Effector CD8-positive, alpha-beta T cell (primary cell): ENCODE measurements around the gene P2RX6.
"Not testable (repeated sequence)": the region's sequence is repeated elsewhere in the genome, so short reads cannot be mapped to it uniquely, and the experiment has no call there.

Experiments
- DNase-seq: peaks from one replicate; lab custom pipeline; 2025; lab: John Stamatoyannopoulos, UW

P2RX6 gene

GRCh38 chr22:20994128-20994901 lies 20.6 kb upstream of the P2RX6 start:
- DNase-seq, result no peak

GRCh38 chr22:20994902-20995241 lies 20.1 kb upstream of the P2RX6 start:
- no peak for DNase-seq

GRCh38 chr22:20995329-20996030 lies 19.5 kb upstream of the P2RX6 start:
- DNase-seq, result no peak

GRCh38 chr22:20996031-20996410 lies 18.9 kb upstream of the P2RX6 start:
- no peak for DNase-seq

- no peak for DNase-seq
These were observed 18.1 kb upstream of the P2RX6 start for GRCh38 chr22:20996598-20997535.

- DNase-seq, result no peak
These were observed 17.3 kb upstream of the P2RX6 start for GRCh38 chr22:20997536-20998257.

- DNase-seq, result no peak
These were observed 16.3 kb upstream of the P2RX6 start for GRCh38 chr22:20998411-20999336.

GRCh38 chr22:20999350-21000206 lies 15.4 kb upstream of the P2RX6 start:
- DNase-seq, result no peak

- DNase-seq, result no peak
These were observed 14.6 kb upstream of the P2RX6 start for GRCh38 chr22:21000207-21000986.

- DNase-seq, result no peak
These were observed 13.9 kb upstream of the P2RX6 start for GRCh38 chr22:21000987-21001600.

- peak; percentile 91 for DNase-seq
These were observed 13.2 kb upstream of the P2RX6 start, which contains the start of gene THAP7 for GRCh38 chr22:21001601-21002325. Gene THAP7 (minus strand): TSS chr22:21002118. CDS start chr22:21001911, 207 bp downstream.

GRCh38 chr22:21003782-21004181 lies 11.2 kb upstream of the P2RX6 start:
- DNase-seq, result no peak

GRCh38 chr22:21009208-21009607 lies 5.8 kb upstream of the P2RX6 start:
- not testable (repeated sequence) for DNase-seq

GRCh38 chr22:21009638-21010425 lies 5.1 kb upstream of the P2RX6 start:
- DNase-seq, result no peak

- DNase-seq, result no peak
These were observed 4.4 kb upstream of the P2RX6 start for GRCh38 chr22:21010426-21011113.
